Measurements from ENCODE around the gene LYPD6B. TPM values are rescaled to one million over a fixed set of nuclear protein-coding genes. Genes with fewer than 3 reads are reported as not detected.

The LYPD6B gene
- polyA plus RNA-seq, 1 experiment, result 0.26 TPM

GRCh38 chr2:148999451-148999921 lies 39.0 kb upstream of the LYPD6B start:
- Histone ChIP-seq H3K9me3 (ENCODE audit: control insufficient read depth, insufficient read depth, low read length) (no peaks in the 10 kb centered on the region; the same call in 1 of the 2 replicates), H3K27me3 (ENCODE audit: control insufficient read depth, insufficient read depth, low read length) (no peaks in the 10 kb centered on the region), H3K27ac (ENCODE audit: low read depth, low read length) (no peak overlapping the region), H3K4me3 (ENCODE audit: low read depth, low read length) (no peak overlapping the region)
- TF ChIP-seq, protein P1, sequence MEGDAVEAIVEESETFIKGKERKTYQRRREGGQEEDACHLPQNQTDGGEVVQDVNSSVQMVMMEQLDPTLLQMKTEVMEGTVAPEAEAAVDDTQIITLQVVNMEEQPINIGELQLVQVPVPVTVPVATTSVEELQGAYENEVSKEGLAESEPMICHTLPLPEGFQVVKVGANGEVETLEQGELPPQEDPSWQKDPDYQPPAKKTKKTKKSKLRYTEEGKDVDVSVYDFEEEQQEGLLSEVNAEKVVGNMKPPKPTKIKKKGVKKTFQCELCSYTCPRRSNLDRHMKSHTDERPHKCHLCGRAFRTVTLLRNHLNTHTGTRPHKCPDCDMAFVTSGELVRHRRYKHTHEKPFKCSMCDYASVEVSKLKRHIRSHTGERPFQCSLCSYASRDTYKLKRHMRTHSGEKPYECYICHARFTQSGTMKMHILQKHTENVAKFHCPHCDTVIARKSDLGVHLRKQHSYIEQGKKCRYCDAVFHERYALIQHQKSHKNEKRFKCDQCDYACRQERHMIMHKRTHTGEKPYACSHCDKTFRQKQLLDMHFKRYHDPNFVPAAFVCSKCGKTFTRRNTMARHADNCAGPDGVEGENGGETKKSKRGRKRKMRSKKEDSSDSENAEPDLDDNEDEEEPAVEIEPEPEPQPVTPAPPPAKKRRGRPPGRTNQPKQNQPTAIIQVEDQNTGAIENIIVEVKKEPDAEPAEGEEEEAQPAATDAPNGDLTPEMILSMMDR (IDR thresholded peaks at IDR 0.05; ENCODE audit: low read depth, low read length), result no peak
- ChIA-PET POLR2A (no interaction called here), CTCF (interaction anchor here (1.3 kb wide), 1 partner anchor 18 kb away, joined by 4 read pairs; no protein-coding TSS in a partner anchor)
- no peak for DNase-seq (ENCODE audit: low read depth, low spot score)

GRCh38 chr2:149000158-149000938 lies 38.2 kb upstream of the LYPD6B start:
- Histone ChIP-seq H3K27ac (ENCODE audit: low read depth, low read length) (no peak overlapping the region), H3K9me3 (ENCODE audit: control insufficient read depth, insufficient read depth, low read length) (no peaks in the 10 kb centered on the region; the same call in 1 of the 2 replicates), H3K27me3 (ENCODE audit: control insufficient read depth, insufficient read depth, low read length) (no peaks in the 10 kb centered on the region), H3K4me3 (ENCODE audit: low read depth, low read length) (no peak overlapping the region)
- DNase-seq (ENCODE audit: low read depth, low spot score), result no peak
- TF ChIP-seq, protein P1 (IDR thresholded peaks at IDR 0.05; ENCODE audit: low read depth, low read length), result no peak
- ChIA-PET POLR2A (no interaction called here), CTCF (interaction anchor here (1.3 kb wide), 1 partner anchor 17 kb away, joined by 4 read pairs; no protein-coding TSS in a partner anchor)

DNA sequence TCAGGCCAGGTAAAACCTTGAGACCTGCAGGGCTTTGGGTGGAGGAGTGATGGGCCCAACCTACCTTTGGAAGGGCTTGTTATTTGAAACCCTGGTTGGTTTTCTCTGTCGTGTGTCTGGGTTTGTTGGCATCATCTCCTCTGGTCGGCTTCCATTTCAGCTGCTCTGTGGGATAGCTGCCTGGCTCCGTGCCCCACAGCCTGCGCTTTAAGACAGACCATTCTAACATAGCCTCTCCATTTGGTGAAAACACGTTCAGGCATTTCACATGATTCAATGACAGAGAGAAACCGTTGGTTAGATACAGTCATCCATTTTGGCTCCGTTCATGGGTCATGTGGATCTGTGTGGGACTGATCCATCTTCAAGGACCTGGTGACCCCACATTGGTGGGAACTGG lies 37.0 kb upstream of the LYPD6B start:
- H3K27me3 ChIP-seq (ENCODE audit: control insufficient read depth, insufficient read depth, low read length), result peaks cover 4% of the 10 kb centered on the region
- H3K27ac ChIP-seq (ENCODE audit: low read depth, low read length), result no peak overlapping the region
- TF ChIP-seq, protein P1 (IDR thresholded peaks at IDR 0.05; ENCODE audit: low read depth, low read length), result no peak
- H3K4me3 ChIP-seq (ENCODE audit: low read depth, low read length), result no peak overlapping the region
- CTCF ChIA-PET, result no interaction called here
- no peaks in the 10 kb centered on the region; the same call in 1 of the 2 replicates for H3K9me3 ChIP-seq (ENCODE audit: control insufficient read depth, insufficient read depth, low read length)
- POLR2A ChIA-PET, result no interaction called here
- no peak for DNase-seq (ENCODE audit: low read depth, low spot score)

- Histone ChIP-seq H3K9me3 (ENCODE audit: control insufficient read depth, insufficient read depth, low read length) (no peaks in the 10 kb centered on the region; the same call in 1 of the 2 replicates), H3K27ac (ENCODE audit: low read depth, low read length) (no peak overlapping the region), H3K4me3 (ENCODE audit: low read depth, low read length) (no peak overlapping the region), H3K27me3 (ENCODE audit: control insufficient read depth, insufficient read depth, low read length) (peaks cover 6% of the 10 kb centered on the region)
- ChIA-PET POLR2A (no interaction called here), CTCF (interaction anchor here (0.9 kb wide), 1 partner anchor 15 kb away, joined by 4 read pairs; no protein-coding TSS in a partner anchor)
- DNase-seq (ENCODE audit: low read depth, low spot score), result no peak
- TF ChIP-seq, protein P1 (IDR thresholded peaks at IDR 0.05; ENCODE audit: low read depth, low read length), result no peak
These were observed 36.1 kb upstream of the LYPD6B start for GRCh38 chr2:149002378-149002890.

Measured in AG04450 (cell line).